Kidney (tissue), 11 donors: ENCODE measurements around the gene OPN1MW. TPM values are rescaled to one million over a fixed set of nuclear protein-coding genes. Genes with fewer than 3 reads are reported as not detected.
"Not testable (repeated sequence)": the region's sequence is repeated elsewhere in the genome, so short reads cannot be mapped to it uniquely, and the experiment has no call there.

Source experiments
- DNase-seq, 5 donors: peaks; one replicate each; pipeline ENCODE4 v3.0.0-alpha.2; 2013 to 2020
- FAIRE-seq: peaks from 2 replicates; lab custom pipeline; 2012; peaks lifted over from hg19 to GRCh38; lab: Jason Lieb, UNC
- H3K27ac ChIP-seq, 2 donors: one replicate each; pipeline ENCODE4 v1.7.0; 2013; ENCODE audit warnings: low read depth in 2 of 2, low read length in 2 of 2, inconsistent platforms in 1 of 2
- H3K27me3 ChIP-seq: one replicate; pipeline ENCODE4 v1.7.1; 2013; ENCODE audit warnings: low read length, inconsistent platforms; ENCODE audit not compliant: control insufficient read depth, insufficient read depth
- H3K36me3 ChIP-seq, 3 donors: one replicate each; pipeline versions ENCODE4 v1.7.0 to v1.7.1; 2013; ENCODE audit warnings: low read length in 3 of 3, control low read depth in 1 of 3, inconsistent platforms in 1 of 3; ENCODE audit not compliant: insufficient read depth in 3 of 3, control insufficient read depth in 2 of 3
- H3K4me1 ChIP-seq, 3 donors: one replicate each; pipeline versions ENCODE4 v1.7.0 to v1.7.1; 2013; ENCODE audit warnings: low read length in 3 of 3, inconsistent platforms in 1 of 3, low read depth in 1 of 3; ENCODE audit not compliant: control insufficient read depth in 2 of 3, insufficient read depth in 2 of 3
- H3K4me3 ChIP-seq, 3 donors: one replicate each; pipeline versions ENCODE4 v1.7.0 to v1.8.1; 2013; ENCODE audit warnings: low read length in 3 of 3, control low read depth in 1 of 3, inconsistent platforms in 1 of 3
- H3K9ac ChIP-seq, 3 donors: one replicate each; pipeline versions ENCODE4 v1.7.0 to v1.7.1; 2013; ENCODE audit warnings: low read length in 3 of 3, control low read depth in 1 of 3, inconsistent platforms in 1 of 3
- H3K9me3 ChIP-seq, 3 donors: one replicate each; pipeline versions ENCODE4 v1.7.0 to v1.7.1; 2013; ENCODE audit warnings: low read length in 3 of 3, control low read depth in 1 of 3, inconsistent platforms in 1 of 3; ENCODE audit not compliant: control insufficient read depth in 2 of 3, insufficient read depth in 1 of 3
- intact Hi-C: fragments of 100-400 bp; cut with DNase I; formaldehyde crosslinking; loops from one replicate; pipeline ENCODE4 v1.11.1; 2022
- polyA plus RNA-seq: library from polyadenylated mRNA; stranded (reverse); fragments of 350-450 nt; fragmentation: Illumina TruSeq; extraction: RNeasy Lipid Tissue Mini Kit (QIAGEN cat#74804); gene quantifications from one replicate; pipeline ENCODE4 v1.2.3, GENCODE V29; 2014; ENCODE audit warnings: low read depth, low replicate concordance; ENCODE audit not compliant: insufficient read depth
- total RNA-seq: library from RNA; stranded (reverse); fragmentation: NEBNext Ultra II Directional; extraction: Animal tissue kit (Norgen Biotek cat#: 25700); gene quantifications from one replicate; pipeline ENCODE4 v1.2.1, GENCODE V29; 2021
- donor health status: control.
- donor health status: control.
- donor health status: DM: yes; HTN: yes; CAD: no.
- donor health status: Normal renal cell carcinoma (clear cell type).

Gene OPN1MW
- total and polyA plus RNA-seq, 2 donors from 2014 or later, result not detected

- H3K9ac ChIP-seq, H3K4me3 ChIP-seq, intact Hi-C loops, FAIRE-seq, H3K36me3 ChIP-seq, H3K4me1 ChIP-seq, H3K27me3 ChIP-seq, H3K27ac ChIP-seq, H3K9me3 ChIP-seq: not testable (repeated sequence)
- DNase-seq, result peak in 1 of 5 donors; percentile 15
Measured at GRCh38 chrX:154239982-154240503, 57.6 kb downstream of the OPN1MW start.

Other genes starting within 250 kb of the OPN1MW start
- gene NAA10, start 247.6 kb upstream of the OPN1MW start, total RNA-seq, result 79.3 TPM
- 120 TPM for gene NAA10, start 247.6 kb upstream of the OPN1MW start, polyA plus RNA-seq
- 22.9 TPM for gene RENBP, start 238.0 kb upstream of the OPN1MW start, total RNA-seq
- 78.2 TPM for gene RENBP, start 238.0 kb upstream of the OPN1MW start, polyA plus RNA-seq
- gene HCFC1, start 210.8 kb upstream of the OPN1MW start, total RNA-seq, result 54.6 TPM
- 13.5 TPM for gene HCFC1, start 210.8 kb upstream of the OPN1MW start, polyA plus RNA-seq
- gene TMEM187, start 209.8 kb upstream of the OPN1MW start, total RNA-seq, result 9.6 TPM
- gene TMEM187, start 209.8 kb upstream of the OPN1MW start, polyA plus RNA-seq, result 12.4 TPM
- 85.3 TPM for gene IRAK1, start 162.7 kb upstream of the OPN1MW start, total RNA-seq
- 46.6 TPM for gene IRAK1, start 162.7 kb upstream of the OPN1MW start, polyA plus RNA-seq
- gene MECP2, start 84.9 kb upstream of the OPN1MW start, total RNA-seq, result 74.7 TPM
- gene MECP2, start 84.9 kb upstream of the OPN1MW start, polyA plus RNA-seq, result 14.0 TPM
- not detected for gene OPN1LW, start 38.4 kb upstream of the OPN1MW start, total RNA-seq
- not detected for gene OPN1LW, start 38.4 kb upstream of the OPN1MW start, polyA plus RNA-seq
- gene OPN1MW2, start 37.2 kb downstream of the OPN1MW start, total RNA-seq, result not detected
- not detected for gene OPN1MW2, start 37.2 kb downstream of the OPN1MW start, polyA plus RNA-seq
- gene OPN1MW3, start 75.0 kb downstream of the OPN1MW start, total RNA-seq, result not detected
- gene OPN1MW3, start 75.0 kb downstream of the OPN1MW start, polyA plus RNA-seq, result not detected
- not detected for gene TEX28, start 112.5 kb downstream of the OPN1MW start, total RNA-seq
- not detected for gene TEX28, start 112.5 kb downstream of the OPN1MW start, polyA plus RNA-seq
- 0.38 TPM for gene TKTL1, start 113.2 kb downstream of the OPN1MW start, total RNA-seq
- 0.30 TPM for gene TKTL1, start 113.2 kb downstream of the OPN1MW start, polyA plus RNA-seq
- 1,036 TPM for gene FLNA, start 192.0 kb downstream of the OPN1MW start, total RNA-seq
- gene FLNA, start 192.0 kb downstream of the OPN1MW start, polyA plus RNA-seq, result 421 TPM
- 79.6 TPM for gene EMD, start 196.7 kb downstream of the OPN1MW start, total RNA-seq
- gene EMD, start 196.7 kb downstream of the OPN1MW start, polyA plus RNA-seq, result 102 TPM
- gene RPL10, start 215.8 kb downstream of the OPN1MW start, total RNA-seq, result 2,684 TPM
- gene RPL10, start 215.8 kb downstream of the OPN1MW start, polyA plus RNA-seq, result 2,858 TPM
- 33.8 TPM for gene DNASE1L1, start 226.7 kb downstream of the OPN1MW start, total RNA-seq
- 28.0 TPM for gene DNASE1L1, start 226.7 kb downstream of the OPN1MW start, polyA plus RNA-seq
- 40.2 TPM for gene TAFAZZIN, start 228.9 kb downstream of the OPN1MW start, total RNA-seq
- gene TAFAZZIN, start 228.9 kb downstream of the OPN1MW start, polyA plus RNA-seq, result 33.3 TPM
- 121 TPM for gene ATP6AP1, start 246.1 kb downstream of the OPN1MW start, total RNA-seq
- 205 TPM for gene ATP6AP1, start 246.1 kb downstream of the OPN1MW start, polyA plus RNA-seq